Activated naive CD8-positive, alpha-beta T cell (primary cell): ENCODE data around the gene CCDC187.
A peak's percentile ranks its signal among the peaks of the same experiment; 100 is the strongest.
"Not testable (repeated sequence)": the region's sequence is repeated elsewhere in the genome, so short reads cannot be mapped to it uniquely, and the experiment has no call there.

Source experiments
- H3K27ac Mint-ChIP-seq: one replicate; pipeline ENCODE4 v1.8.0; 2021; ENCODE audit warnings: mixed read lengths
- H3K27me3 Mint-ChIP-seq: one replicate; pipeline ENCODE4 v1.8.0; 2021; ENCODE audit warnings: mixed read lengths
- H3K36me3 Mint-ChIP-seq: one replicate; pipeline ENCODE4 v1.8.0; 2021; ENCODE audit warnings: mixed read lengths
- H3K4me1 Mint-ChIP-seq: one replicate; pipeline ENCODE4 v1.8.0; 2021; ENCODE audit warnings: low read depth, mixed read lengths
- H3K4me3 Mint-ChIP-seq: one replicate; pipeline ENCODE4 v1.8.0; 2021; ENCODE audit warnings: mild to moderate bottlenecking, mixed read lengths
- H3K9me3 Mint-ChIP-seq: one replicate; pipeline ENCODE4 v1.8.0; 2021; ENCODE audit warnings: low read depth, mixed read lengths

The CCDC187 gene

DNA sequence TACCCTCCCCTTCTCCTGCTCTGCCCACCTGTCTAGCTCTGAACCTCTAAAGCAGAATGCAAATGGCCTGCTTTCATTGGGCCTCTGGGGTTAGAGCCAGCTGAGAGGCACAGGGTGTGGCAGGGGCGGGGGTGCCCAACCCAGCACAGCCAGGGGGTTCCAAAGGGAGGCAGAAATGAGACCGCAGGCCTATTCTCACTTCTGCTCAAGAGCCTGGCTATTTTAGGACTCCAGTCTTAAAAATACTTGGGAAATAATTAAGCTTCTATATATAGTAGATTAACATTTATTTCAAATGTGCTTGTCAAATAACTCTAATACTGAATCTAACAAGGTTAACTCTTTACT lies 63.9 kb downstream of the CCDC187 start:
- no peak overlapping the region for H3K27ac Mint-ChIP-seq
- peaks cover 50% of the 10 kb centered on the region for H3K4me1 Mint-ChIP-seq
- H3K9me3 Mint-ChIP-seq, result no peaks in the 10 kb centered on the region
- no peak overlapping the region for H3K4me3 Mint-ChIP-seq
- H3K36me3 Mint-ChIP-seq, result no peaks in the 10 kb centered on the region
- no peaks in the 10 kb centered on the region for H3K27me3 Mint-ChIP-seq

DNA sequence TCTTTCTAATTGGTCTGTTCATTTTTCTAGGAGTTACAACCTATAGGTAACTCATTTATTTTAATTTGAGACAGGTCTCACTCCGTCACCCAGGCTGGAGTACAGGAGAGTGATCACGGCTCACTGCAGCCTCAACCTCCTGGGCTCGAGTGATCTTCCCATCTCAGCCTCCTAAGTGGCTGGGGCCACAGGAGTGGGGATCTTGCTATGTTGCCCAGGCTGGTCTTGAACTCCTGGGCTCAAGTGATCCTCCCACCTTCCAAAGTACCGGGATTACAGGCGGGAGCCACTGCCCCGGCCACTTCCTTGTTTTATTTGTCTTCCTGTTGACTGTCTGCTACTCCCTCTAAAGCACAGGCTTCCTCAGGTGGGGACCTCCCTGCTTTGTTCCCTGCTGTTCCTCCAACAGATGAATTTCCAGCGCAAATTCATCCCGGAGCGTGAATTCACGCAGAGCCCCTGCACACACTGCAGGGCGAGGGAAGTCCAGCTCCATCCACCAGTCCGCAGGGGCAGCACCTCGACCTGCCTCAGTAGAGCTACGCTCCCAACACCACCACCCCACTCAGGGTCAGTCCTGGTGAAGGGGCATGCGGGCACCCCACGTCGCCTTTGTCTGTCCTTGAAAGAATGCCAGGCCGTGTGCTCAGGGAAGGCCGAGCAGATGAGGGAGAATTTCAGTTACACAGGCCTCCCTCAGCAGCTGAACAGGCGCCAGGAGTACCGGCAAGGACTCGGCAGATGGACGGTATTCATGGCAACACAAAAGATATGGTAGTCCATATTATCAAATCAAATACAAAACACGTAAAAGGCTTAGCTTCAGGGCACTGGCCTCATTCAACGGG lies 64.5 kb downstream of the CCDC187 start:
- H3K27me3 Mint-ChIP-seq, result no peaks in the 10 kb centered on the region
- no peak overlapping the region for H3K4me3 Mint-ChIP-seq
- H3K4me1 Mint-ChIP-seq, result peaks cover 46% of the 10 kb centered on the region
- H3K27ac Mint-ChIP-seq, result no peak overlapping the region
- no peaks in the 10 kb centered on the region for H3K36me3 Mint-ChIP-seq
- no peaks in the 10 kb centered on the region for H3K9me3 Mint-ChIP-seq

DNA sequence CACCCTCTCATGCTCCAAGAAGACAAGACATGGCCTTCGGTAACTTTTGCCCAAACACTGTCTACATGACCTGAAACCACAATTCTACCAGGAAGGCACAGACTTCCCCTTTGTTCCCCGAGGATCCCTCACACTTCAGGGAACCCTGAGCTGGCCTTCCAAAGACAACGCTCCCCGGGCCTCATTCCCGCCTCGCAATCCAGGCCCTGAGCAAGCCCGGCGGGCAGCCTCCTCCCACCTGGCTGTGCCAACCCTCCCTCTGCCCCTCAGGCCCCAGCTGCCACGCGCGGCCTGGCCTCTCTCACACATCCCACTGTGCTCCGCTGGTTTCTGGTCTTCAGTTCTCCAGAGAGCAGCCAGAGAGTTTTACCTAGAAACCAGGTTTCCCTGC lies 65.6 kb downstream of the CCDC187 start:
- Mint-ChIP-seq H3K36me3 (no peaks in the 10 kb centered on the region), H3K9me3 (no peaks in the 10 kb centered on the region), H3K4me3 (no peak overlapping the region), H3K4me1 (peaks cover 43% of the 10 kb centered on the region), H3K27ac (no peak overlapping the region), H3K27me3 (no peaks in the 10 kb centered on the region)

DNA sequence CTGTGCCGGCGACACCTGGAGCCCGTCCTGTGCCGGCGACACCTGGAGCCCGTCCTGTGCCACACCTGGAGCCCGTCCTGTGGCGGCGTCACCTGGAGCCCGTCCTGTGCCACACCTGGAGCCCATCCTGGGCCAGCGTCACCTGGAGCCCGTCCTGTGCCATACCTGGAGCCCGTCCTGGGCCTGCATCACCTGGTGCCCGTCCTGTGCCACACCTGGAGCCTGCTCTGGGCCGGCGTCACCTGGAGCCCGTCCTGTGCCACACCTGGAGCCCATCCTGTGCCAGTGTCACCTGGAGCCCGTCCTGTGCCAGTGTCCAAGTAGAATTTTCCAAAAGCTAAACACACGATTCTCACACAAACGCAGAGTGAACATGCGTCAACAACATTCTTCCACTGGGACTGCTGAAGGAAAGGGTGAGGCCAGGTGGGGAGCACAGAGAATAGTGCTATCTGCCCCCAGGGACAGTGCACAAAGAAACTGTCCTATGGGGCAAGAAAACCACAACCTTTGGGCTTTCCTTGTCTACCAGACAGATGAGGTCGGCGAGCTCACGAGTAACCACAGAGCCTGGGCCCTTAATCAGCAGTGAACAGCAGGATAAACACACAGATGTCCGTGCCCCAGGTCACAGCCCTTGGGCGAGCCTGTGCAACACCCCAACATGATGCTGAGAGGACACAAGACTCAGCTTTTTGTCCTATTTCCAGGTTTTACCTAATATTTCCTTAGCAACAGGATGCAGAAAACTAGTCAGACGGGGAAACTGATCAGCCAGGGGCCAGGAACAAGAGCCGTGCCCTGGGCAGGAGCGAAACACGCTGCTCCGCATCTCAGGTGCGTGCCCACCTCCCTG lies 66.2 kb downstream of the CCDC187 start:
- Mint-ChIP-seq H3K9me3 (no peaks in the 10 kb centered on the region), H3K4me1 (peaks cover 42% of the 10 kb centered on the region)

DNA sequence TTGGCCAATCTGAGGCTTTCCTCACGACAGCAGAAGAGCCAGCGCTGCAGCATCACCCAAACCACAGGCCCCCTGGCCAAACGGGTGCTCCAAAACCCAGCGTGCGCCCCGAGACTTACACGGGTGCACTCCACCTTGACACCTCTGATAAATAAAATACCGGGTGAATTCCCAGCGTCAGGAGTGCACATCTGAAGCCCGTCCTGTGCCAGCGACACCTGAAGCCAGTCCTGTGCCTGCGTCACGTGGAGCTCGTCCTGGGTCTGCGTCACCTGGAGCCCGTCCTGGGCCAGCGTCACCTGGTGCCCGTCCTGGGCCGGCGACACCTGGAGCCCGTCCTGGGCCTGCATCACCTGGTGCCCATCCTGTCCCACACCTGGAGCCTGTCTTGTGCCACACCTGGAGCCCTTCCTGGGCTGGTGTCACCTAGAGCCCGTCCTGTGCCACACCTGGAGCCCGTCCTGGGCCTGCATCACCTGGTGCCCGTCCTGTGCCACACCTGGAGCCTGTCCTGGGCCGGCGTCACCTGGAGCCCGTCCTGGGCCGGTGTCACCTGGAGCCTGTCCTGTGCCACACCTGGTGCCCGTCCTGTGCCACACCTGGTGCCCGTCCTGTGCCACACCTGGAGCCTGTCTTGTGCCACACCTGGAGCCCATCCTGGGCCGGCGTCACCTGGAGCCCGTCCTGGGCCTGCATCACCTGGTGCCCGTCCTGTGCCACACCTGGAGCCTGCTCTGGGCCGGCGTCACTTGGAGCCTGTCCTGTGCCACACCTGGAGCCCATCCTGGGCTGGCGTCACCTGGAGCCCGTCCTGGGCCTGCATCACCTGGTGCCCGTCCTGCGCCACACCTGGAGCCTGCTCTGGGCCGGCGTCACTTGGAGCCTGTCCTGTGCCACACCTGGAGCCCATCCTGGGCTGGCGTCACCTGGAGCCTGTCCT lies 67.2 kb downstream of the CCDC187 start:
- H3K27ac Mint-ChIP-seq, H3K27me3 Mint-ChIP-seq, H3K9me3 Mint-ChIP-seq, H3K36me3 Mint-ChIP-seq, H3K4me3 Mint-ChIP-seq: not testable (repeated sequence)
- H3K4me1 Mint-ChIP-seq, result peaks cover 45% of the 10 kb centered on the region

More for the DNA sequence above, 66.2 kb downstream of the CCDC187 start:
- H3K36me3 Mint-ChIP-seq, result no peaks in the 10 kb centered on the region
- no peak overlapping the region for H3K27ac Mint-ChIP-seq
- no peak overlapping the region for H3K4me3 Mint-ChIP-seq
- H3K27me3 Mint-ChIP-seq, result no peaks in the 10 kb centered on the region

DNA sequence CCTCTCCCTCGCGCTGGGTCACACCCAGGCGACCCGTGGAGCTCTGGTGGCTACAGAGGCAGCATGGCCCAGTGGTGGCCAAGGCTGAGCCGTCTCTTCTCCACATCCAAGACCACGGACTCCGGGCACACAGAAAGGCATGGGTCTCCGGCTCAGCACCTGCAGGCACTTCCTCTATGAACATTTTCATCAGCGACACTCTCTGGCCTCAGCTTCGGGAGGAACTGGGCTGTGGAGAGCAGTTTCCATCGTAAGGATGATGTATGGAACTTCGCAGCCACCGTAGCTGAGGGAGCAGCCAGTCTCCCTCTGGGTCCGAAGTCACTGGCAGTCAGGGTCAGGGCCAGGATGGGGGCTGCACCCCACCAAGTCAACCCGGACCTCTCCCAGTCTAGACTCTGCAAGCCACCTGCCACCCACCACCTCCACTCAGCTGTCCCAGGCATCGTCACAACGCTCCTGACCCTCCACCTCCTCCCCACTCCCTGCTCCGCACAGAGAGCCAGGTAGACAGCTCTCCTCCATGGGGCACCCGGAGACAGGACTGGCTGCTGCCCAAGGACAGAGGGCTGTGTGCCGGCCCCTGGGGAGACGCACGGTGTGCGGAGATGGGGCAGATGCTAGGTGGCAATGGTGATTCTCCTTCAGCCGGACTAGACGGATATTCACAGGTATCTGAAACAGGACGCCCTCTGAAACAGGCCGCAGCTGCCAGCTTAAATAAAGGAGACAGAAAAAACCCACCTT lies 68.0 kb downstream of the CCDC187 start:
- H3K36me3 Mint-ChIP-seq, result no peaks in the 10 kb centered on the region
- H3K9me3 Mint-ChIP-seq, result no peaks in the 10 kb centered on the region
- no peak overlapping the region for H3K4me3 Mint-ChIP-seq
- H3K27me3 Mint-ChIP-seq, result no peaks in the 10 kb centered on the region
- peaks cover 41% of the 10 kb centered on the region for H3K4me1 Mint-ChIP-seq
- no peak overlapping the region for H3K27ac Mint-ChIP-seq

DNA sequence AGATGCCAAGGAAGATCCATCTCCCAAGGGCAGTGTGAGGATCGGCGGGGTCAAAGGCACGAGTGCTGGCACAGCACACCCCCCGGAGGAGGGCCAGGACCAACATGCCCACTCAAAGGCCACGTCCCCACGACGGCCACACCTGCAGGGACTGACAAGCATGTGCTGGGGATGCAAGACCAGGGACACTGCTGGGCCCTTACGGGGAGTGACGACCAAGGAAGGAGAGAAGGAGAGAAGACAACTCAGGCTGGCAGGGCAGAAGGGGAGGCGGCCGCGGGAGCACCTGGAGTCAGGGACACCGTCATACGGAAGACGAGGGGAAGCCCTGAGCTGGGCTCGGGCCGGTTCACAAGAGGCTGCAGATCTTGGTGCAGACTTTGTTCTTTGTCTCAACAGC lies 68.7 kb downstream of the CCDC187 start:
- Mint-ChIP-seq H3K36me3 (no peaks in the 10 kb centered on the region), H3K27me3 (no peaks in the 10 kb centered on the region), H3K27ac (no peak overlapping the region), H3K9me3 (no peaks in the 10 kb centered on the region), H3K4me1 (peaks cover 41% of the 10 kb centered on the region), H3K4me3 (no peak overlapping the region)

DNA sequence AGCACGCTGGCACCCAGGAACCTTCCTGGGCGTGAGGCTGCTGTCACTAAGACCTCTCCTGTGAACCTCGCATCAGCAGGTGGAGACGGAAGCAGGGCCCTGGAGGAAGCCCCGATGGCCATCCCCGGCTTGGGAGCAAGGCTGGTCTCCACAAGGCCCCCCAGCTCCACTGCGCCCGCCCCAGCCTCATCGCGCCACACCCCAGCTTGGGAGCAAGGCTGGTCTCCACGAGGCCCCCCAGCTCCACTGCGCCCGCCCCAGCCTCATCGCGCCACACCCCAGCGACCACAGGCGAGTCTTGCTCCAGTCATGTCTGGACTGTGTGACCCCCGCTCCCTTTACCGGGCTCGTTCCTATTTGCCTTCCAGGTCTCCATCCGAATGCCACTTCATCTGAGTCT lies 69.3 kb downstream of the CCDC187 start:
- Mint-ChIP-seq H3K4me3 (no peak overlapping the region), H3K27me3 (no peaks in the 10 kb centered on the region), H3K9me3 (no peaks in the 10 kb centered on the region), H3K36me3 (no peaks in the 10 kb centered on the region), H3K4me1 (peaks cover 39% of the 10 kb centered on the region), H3K27ac (no peak overlapping the region)

DNA sequence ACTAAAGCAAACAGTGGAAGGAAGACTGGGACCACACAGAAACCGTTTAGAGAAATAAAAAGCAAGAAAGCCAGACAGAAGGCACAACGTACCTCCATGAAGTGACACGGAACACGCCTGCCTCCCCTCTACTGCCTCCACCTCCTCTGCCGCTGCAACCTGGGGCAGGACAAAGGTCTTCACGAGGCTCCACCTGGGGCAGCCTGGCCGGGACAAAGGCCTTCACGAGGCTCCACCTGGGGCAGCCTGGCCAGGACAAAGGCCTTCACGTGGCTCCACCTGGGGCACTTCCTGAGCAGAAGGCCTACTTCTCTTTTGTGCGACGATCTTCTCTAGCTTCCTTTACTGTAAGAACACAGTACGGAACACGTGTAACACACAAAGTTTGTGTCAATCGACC lies 70.0 kb downstream of the CCDC187 start:
- Mint-ChIP-seq H3K9me3 (no peaks in the 10 kb centered on the region), H3K4me3 (peak overlapping the region; percentile 7), H3K27ac (no peak overlapping the region), H3K4me1 (peaks cover 32% of the 10 kb centered on the region), H3K27me3 (no peaks in the 10 kb centered on the region), H3K36me3 (no peaks in the 10 kb centered on the region)

DNA sequence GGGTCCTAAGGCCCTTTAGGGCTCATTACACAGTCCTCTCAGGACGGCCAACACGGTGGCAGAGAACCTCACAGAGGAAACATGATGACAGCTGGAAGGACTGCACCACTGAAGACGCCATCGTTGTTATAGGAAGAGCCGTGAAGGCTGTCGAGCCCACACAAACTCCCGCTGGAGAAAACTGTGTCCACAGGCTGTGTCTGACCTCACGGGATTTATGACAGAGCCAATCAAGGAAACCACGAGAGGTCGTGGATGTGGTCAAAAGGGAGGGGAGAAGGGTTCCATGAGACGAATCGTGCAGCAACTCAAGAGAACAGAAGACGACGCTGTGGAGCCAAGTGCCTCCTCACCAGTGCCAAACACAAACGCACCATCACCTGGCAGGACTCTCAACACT lies 70.5 kb downstream of the CCDC187 start:
- Mint-ChIP-seq H3K4me1 (peaks cover 31% of the 10 kb centered on the region), H3K36me3 (no peaks in the 10 kb centered on the region), H3K27ac (no peak overlapping the region), H3K27me3 (no peaks in the 10 kb centered on the region), H3K9me3 (no peaks in the 10 kb centered on the region), H3K4me3 (peak overlapping the region; percentile 7)

DNA sequence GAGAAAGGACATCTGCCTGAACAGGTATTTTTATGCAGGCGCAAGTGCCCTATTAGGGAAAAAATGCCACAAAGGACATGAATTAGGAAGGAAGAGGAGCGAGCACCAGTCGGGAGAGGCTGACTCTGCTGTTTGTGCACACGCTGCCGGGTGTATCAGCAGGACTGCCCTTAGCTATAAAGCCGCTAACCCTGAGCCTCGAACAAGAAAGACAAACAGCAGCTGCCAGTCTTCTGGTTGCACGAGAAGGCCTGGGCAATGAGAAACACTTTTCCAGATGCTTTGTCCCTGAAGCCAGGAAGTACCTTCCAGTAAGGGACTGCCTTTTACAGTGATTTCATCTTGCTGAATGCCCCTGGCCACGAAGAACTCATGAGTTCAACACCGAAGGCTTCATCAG lies 70.9 kb downstream of the CCDC187 start:
- Mint-ChIP-seq H3K9me3 (no peaks in the 10 kb centered on the region), H3K27me3 (no peaks in the 10 kb centered on the region), H3K4me3 (no peak overlapping the region), H3K4me1 (peaks cover 31% of the 10 kb centered on the region), H3K36me3 (no peaks in the 10 kb centered on the region), H3K27ac (no peak overlapping the region)

DNA sequence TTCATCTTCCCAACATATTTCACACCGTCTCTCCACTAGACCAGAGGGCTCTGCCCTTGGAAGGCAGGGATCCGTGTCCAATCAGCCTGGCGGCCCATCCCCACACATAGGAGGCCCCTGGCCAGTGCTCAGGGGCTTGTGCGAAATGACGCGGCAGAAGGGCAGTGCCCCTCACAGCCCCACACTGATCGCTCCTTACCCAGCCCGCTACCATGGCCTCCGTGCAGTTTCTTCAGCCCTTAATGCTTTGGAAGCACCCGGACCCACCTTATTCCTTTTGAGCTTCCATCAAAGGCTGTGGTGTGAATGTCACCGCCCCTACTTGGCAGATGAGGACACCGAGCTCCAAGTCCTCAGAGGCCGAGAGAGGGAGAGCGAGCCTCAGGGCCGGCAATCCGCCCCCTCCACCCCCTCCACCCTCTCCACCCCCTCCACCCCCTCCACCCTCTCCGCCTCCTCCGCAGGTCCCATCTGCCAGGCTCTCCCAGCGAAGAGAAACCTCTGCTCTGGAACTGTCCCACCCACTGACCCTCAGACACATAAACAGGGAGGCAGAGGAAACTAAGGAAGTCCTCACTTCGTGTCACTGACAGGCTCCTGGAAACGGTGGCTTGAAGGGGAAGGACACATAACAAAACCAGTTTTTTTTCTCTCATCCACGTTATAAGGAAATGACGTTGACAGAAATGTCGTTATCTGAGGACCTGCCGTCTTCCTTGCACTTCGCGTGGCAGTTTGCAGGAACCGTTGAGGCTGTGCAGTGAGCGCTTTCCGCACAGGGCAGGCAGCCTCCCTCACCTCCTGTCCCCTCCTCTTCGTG lies 72.2 kb downstream of the CCDC187 start:
- Mint-ChIP-seq H3K27ac (peak overlapping the region; percentile 34), H3K36me3 (no peaks in the 10 kb centered on the region), H3K27me3 (no peaks in the 10 kb centered on the region), H3K4me1 (peaks cover 32% of the 10 kb centered on the region), H3K4me3 (peak overlapping the region; percentile 57), H3K9me3 (no peaks in the 10 kb centered on the region)

DNA sequence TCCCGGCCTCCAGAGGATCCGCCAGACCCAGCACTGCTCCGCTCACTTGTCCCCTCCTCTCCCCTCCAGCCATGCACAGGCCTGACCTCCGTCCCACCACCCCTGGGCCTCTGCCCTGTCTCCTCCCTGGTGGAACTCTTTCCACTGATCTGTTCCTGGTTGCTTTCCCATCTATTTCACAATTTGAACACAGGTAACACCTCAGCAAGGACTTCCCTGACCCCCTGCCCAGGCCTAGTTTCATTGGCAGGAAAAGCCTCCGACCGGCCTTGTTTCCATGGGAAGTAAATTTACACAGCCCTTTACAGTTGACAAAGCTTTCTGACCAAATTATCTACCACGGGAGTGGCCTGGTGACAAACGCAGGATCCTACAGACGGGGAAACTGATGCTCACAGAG lies 73.1 kb downstream of the CCDC187 start:
- H3K27ac Mint-ChIP-seq, result no peak overlapping the region
- no peaks in the 10 kb centered on the region for H3K9me3 Mint-ChIP-seq
- H3K4me1 Mint-ChIP-seq, result peaks cover 32% of the 10 kb centered on the region

More for the DNA sequence above, 73.1 kb downstream of the CCDC187 start:
- no peaks in the 10 kb centered on the region for H3K36me3 Mint-ChIP-seq
- H3K27me3 Mint-ChIP-seq, result no peaks in the 10 kb centered on the region
- H3K4me3 Mint-ChIP-seq, result no peak overlapping the region
